AG04449 (cell line): ENCODE data around the gene TEAD2.

Source experiments
- CTCF ChIA-PET: fragments of 350-600 bp; formaldehyde crosslinking; extraction: SDS; loops from one replicate; lab custom pipeline; 2021; ENCODE audit warnings: antibody characterized with exemption; lab: Yijun Ruan, JAX
- POLR2A ChIA-PET: fragments of 400-600, 350-600 bp; formaldehyde crosslinking; extraction: SDS; loops from one replicate; lab custom pipeline; 2020; ENCODE audit warnings: antibody characterized with exemption, inconsistent platforms; lab: Yijun Ruan, JAX
- DNase-seq: peaks from one replicate; pipeline ENCODE4 v3.0.0-alpha.2; 2010; ENCODE audit warnings: low read depth, low spot score
- H3K4me3 ChIP-seq: 2 replicates; pipeline ENCODE4 v1.5.1; 2011; ENCODE audit warnings: low read depth, mild to moderate bottlenecking, control low read depth, low read length
- CTCF ChIP-seq: IDR thresholded peaks from one replicate; pipeline ENCODE4 v1.5.1; 2011; ENCODE audit warnings: mild to moderate bottlenecking, moderate library complexity, low read length, control low read depth, inconsistent platforms; ENCODE audit not compliant: insufficient read depth; ENCODE audit errors: missing control alignments

The TEAD2 gene

GRCh38 chr19:49390131-49390928, 28.1 kb upstream of the TEAD2 start:
- no peak for DNase-seq
- H3K4me3 ChIP-seq, result no peak overlapping the region
- no peak for TF ChIP-seq CTCF
- ChIA-PET POLR2A (no interaction called here), CTCF (interaction anchor here (1.1 to 5.7 kb wide), 7 partner anchors 10 to 89 kb away, joined by 3 to 50 read pairs (median 13); no protein-coding TSS in a partner anchor)

- no peak for DNase-seq
- ChIA-PET CTCF (interaction anchor here (1.0 to 5.7 kb wide), 4 partner anchors 9 to 57 kb away, joined by 3 to 50 read pairs (median 12); no protein-coding TSS in a partner anchor), POLR2A (no interaction called here)
- TF ChIP-seq CTCF, result no peak
- no peak overlapping the region for H3K4me3 ChIP-seq
Measured at GRCh38 chr19:49389406-49389805, 27.2 kb upstream of the TEAD2 start.

- CTCF ChIA-PET, result no interaction called here
- no peak for DNase-seq
- POLR2A ChIA-PET, result no interaction called here
Measured at GRCh38 chr19:49387936-49388372, 25.7 kb upstream of the TEAD2 start, which contains the start of gene KASH5. Gene KASH5, plus strand, starts transcription at chr19:49388249. Its CDS starts 2,635 bp downstream, at chr19:49390884.

GRCh38 chr19:49383599-49383998, 21.4 kb upstream of the TEAD2 start:
- H3K4me3 ChIP-seq, result no peak overlapping the region
- CTCF ChIA-PET, result interaction anchor here (0.8 to 1.3 kb wide), 5 partner anchors 9 to 62 kb away, joined by 3 to 8 read pairs (median 4); partner anchors contain the start of gene DKKL1
- POLR2A ChIA-PET, result no interaction called here
- no peak for DNase-seq
- no peak for TF ChIP-seq CTCF

More at GRCh38 chr19:49387936-49388372, 25.7 kb upstream of the TEAD2 start, which contains the start of gene KASH5:
- TF ChIP-seq CTCF, result no peak
- H3K4me3 ChIP-seq, result no peak within 1 kb of the TSS

- no peak for DNase-seq
- no peak overlapping the region for H3K4me3 ChIP-seq
- POLR2A ChIA-PET, result no interaction called here
- CTCF ChIA-PET, result no interaction called here
- TF ChIP-seq CTCF, result no peak
Measured at GRCh38 chr19:49382639-49383038, 20.4 kb upstream of the TEAD2 start.

GRCh38 chr19:49380391-49380790, 18.2 kb upstream of the TEAD2 start:
- H3K4me3 ChIP-seq, result no peak overlapping the region
- CTCF ChIA-PET, result interaction anchor here (0.9 to 3.7 kb wide), 4 partner anchors 9 to 155 kb away, joined by 3 to 18 read pairs (median 3); no protein-coding TSS in a partner anchor
- DNase-seq, result no peak
- no peak for TF ChIP-seq CTCF
- POLR2A ChIA-PET, result no interaction called here
